DND-41 (cell line): Measurements from ENCODE around the gene TRHDE.

Experiments
- ATAC-seq: fragments of 200-7000 bp; cut with Tn5 transposase; 3 replicates; pipeline ENCODE4 v1.9.1; 2021; ENCODE audit warnings: low read depth; ENCODE audit not compliant: insufficient read depth
- DNase-seq: peaks from one replicate; pipeline ENCODE4 v3.0.0-alpha.2; 2020
- H2AFZ ChIP-seq: 2 replicates; pipeline ENCODE4 v1.6.0; 2012; ENCODE audit warnings: low read depth, low read length
- H3K27ac ChIP-seq: 2 replicates; pipeline ENCODE4 v1.5.1; 2012; ENCODE audit warnings: low read length, inconsistent platforms
- H3K27me3 ChIP-seq: fragments of 200-600 bp; sonication (generic); 2 replicates; pipeline ENCODE4 v1.6.0; 2012; ENCODE audit warnings: low read length, mild to moderate bottlenecking, inconsistent platforms; ENCODE audit not compliant: insufficient read depth, poor library complexity
- H3K36me3 ChIP-seq: 2 replicates; pipeline ENCODE4 v1.5.1; 2012; ENCODE audit warnings: low read length, inconsistent platforms; ENCODE audit not compliant: insufficient read depth
- H3K4me1 ChIP-seq: 2 replicates; pipeline ENCODE4 v1.5.1; 2012; ENCODE audit warnings: mild to moderate bottlenecking, low read length; ENCODE audit not compliant: insufficient read depth
- H3K4me2 ChIP-seq: 2 replicates; pipeline ENCODE4 v1.6.0; 2012; ENCODE audit warnings: mild to moderate bottlenecking, moderate library complexity, low read length, inconsistent platforms; ENCODE audit not compliant: insufficient read depth
- H3K4me3 ChIP-seq, 2 experiments: fragments of 200-600 bp in 1 of 2; shearing (Covaris generic) in 1 of 2; 2 replicates each; pipeline ENCODE4 v1.5.1; 2012 to 2016; ENCODE audit warnings: inconsistent platforms in 2 of 2, low read length in 2 of 2, mild to moderate bottlenecking in 2 of 2, low read depth in 1 of 2, moderate library complexity in 1 of 2
- H3K79me2 ChIP-seq: 2 replicates; pipeline ENCODE4 v1.6.0; 2012; ENCODE audit warnings: low read length, inconsistent platforms; ENCODE audit not compliant: insufficient read depth
- H3K9ac ChIP-seq: 2 replicates; pipeline ENCODE4 v1.6.0; 2012; ENCODE audit warnings: low read depth, mild to moderate bottlenecking, inconsistent platforms, low read length, moderate library complexity
- H3K9me3 ChIP-seq: 2 replicates; pipeline ENCODE4 v1.5.1; 2012; ENCODE audit warnings: low read length, moderate library complexity, mild to moderate bottlenecking, inconsistent platforms; ENCODE audit not compliant: insufficient read depth, severe bottlenecking
- H4K20me1 ChIP-seq: 2 replicates; pipeline ENCODE4 v1.6.0; 2012; ENCODE audit warnings: low read length; ENCODE audit not compliant: insufficient read depth
- EZH2 ChIP-seq: IDR thresholded peaks from 3 replicates; pipeline ENCODE4 v1.6.1; 2012; ENCODE audit warnings: borderline replicate concordance, low read depth, mild to moderate bottlenecking, moderate library complexity, low read length, inconsistent platforms; ENCODE audit not compliant: severe bottlenecking
- TF ChIP-seq, protein P1 (sequence below): IDR thresholded peaks from 2 replicates; pipeline ENCODE4 v1.5.1; 2012; ENCODE audit warnings: borderline replicate concordance, low read length, moderate library complexity, mild to moderate bottlenecking; ENCODE audit not compliant: poor library complexity, severe bottlenecking; ENCODE audit errors: extremely low read depth

TRHDE gene

DNA sequence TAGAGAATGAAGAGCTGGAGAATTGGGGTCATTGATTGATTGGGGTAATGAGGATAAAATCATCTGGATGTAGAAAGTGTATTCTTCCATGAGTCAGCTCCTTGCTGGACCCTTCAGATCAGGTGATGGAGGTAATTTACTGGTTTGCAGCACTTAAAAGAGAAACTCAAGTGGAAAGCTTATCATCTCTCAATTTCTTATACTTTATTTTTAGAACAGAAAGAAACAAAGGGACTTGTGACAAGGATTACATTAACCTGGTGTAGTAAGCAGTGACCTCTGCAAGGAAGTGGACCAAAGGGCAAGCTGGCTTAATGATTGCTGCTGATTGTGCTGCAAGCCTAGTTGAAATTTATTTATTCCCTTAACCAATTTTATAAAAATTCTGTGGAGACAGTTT is 405.0 kb downstream of the TRHDE start:
- no peaks in the 10 kb centered on the region for H4K20me1 ChIP-seq
- no peaks in the 10 kb centered on the region for H3K36me3 ChIP-seq
- no peaks in the 10 kb centered on the region for H3K79me2 ChIP-seq
- H3K4me1 ChIP-seq, result no peaks in the 10 kb centered on the region
- H3K4me3 ChIP-seq, result no peak overlapping the region
- no peak for DNase-seq
- TF ChIP-seq EZH2, result no peak
- TF ChIP-seq, protein P1, sequence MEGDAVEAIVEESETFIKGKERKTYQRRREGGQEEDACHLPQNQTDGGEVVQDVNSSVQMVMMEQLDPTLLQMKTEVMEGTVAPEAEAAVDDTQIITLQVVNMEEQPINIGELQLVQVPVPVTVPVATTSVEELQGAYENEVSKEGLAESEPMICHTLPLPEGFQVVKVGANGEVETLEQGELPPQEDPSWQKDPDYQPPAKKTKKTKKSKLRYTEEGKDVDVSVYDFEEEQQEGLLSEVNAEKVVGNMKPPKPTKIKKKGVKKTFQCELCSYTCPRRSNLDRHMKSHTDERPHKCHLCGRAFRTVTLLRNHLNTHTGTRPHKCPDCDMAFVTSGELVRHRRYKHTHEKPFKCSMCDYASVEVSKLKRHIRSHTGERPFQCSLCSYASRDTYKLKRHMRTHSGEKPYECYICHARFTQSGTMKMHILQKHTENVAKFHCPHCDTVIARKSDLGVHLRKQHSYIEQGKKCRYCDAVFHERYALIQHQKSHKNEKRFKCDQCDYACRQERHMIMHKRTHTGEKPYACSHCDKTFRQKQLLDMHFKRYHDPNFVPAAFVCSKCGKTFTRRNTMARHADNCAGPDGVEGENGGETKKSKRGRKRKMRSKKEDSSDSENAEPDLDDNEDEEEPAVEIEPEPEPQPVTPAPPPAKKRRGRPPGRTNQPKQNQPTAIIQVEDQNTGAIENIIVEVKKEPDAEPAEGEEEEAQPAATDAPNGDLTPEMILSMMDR, result no peak
- H2AFZ ChIP-seq, result no peak overlapping the region
- H3K27ac ChIP-seq, result no peak overlapping the region
- H3K9ac ChIP-seq, result no peak overlapping the region
- no peaks in the 10 kb centered on the region for H3K9me3 ChIP-seq
- no peak overlapping the region for H3K4me2 ChIP-seq
- no peaks in the 10 kb centered on the region for H3K27me3 ChIP-seq
- no peak for ATAC-seq

DNA sequence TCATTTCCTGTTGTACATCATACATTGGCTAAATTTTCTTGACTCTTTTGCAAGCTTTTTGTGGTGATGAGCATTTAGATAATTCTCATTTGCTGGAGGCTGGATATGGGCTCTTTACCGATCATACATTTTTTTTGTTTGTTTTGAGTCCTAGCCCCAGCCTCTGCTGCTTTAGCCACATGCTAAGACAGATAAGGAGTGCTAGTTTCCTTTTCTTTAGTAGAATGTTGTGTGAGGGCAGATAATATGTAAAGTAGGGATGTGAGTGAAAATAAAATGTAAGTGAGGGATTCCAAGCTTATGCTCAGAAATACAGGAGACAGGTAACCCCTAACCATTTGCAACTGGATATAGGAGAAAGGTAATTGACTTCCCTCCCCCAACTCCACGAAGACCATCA is 405.7 kb downstream of the TRHDE start:
- Histone ChIP-seq H3K4me1 (no peaks in the 10 kb centered on the region), H4K20me1 (no peaks in the 10 kb centered on the region), H3K9me3 (no peaks in the 10 kb centered on the region), H3K27me3 (no peaks in the 10 kb centered on the region), H3K79me2 (no peaks in the 10 kb centered on the region), H3K9ac (no peak overlapping the region), H3K36me3 (no peaks in the 10 kb centered on the region), H3K4me3 (no peak overlapping the region), H3K4me2 (no peak overlapping the region), H2AFZ (no peak overlapping the region), H3K27ac (no peak overlapping the region)
- DNase-seq (no peak), ATAC-seq (no peak)
- TF ChIP-seq, protein P1, result no peak
- TF ChIP-seq EZH2, result no peak

DNA sequence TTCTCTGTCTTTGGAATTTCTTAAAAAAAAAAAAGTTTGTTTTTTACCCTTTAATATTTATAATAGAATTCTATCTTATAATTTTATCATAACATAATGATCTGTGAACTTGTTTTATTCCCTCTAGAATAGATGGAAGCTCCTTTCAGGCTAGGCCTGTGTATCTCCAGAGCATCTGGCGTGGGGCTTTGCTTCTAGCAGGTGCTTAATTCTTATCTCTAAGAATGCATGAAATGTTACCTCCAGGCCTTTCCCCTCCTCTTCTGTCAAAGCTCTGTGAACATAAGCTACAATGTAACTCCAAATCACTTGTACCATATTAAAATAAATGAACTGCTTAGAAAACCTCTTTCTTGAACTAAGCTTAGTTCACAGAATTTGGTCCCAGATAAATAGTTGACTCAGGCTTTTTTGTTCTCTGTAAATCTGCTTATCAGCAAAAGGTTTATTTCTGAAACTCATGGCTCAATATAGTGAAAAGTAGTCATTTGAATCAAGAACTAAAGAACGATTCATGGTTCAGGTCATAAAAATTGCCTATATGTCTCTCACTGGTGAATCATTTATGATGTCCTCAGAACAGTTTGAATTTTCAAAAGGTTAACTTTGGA is 407.1 kb downstream of the TRHDE start:
- Histone ChIP-seq H2AFZ (no peak overlapping the region), H3K9ac (no peak overlapping the region), H4K20me1 (no peaks in the 10 kb centered on the region), H3K79me2 (no peaks in the 10 kb centered on the region), H3K27me3 (no peaks in the 10 kb centered on the region), H3K27ac (no peak overlapping the region), H3K4me3 (no peak overlapping the region), H3K4me1 (no peaks in the 10 kb centered on the region), H3K36me3 (no peaks in the 10 kb centered on the region), H3K4me2 (no peak overlapping the region), H3K9me3 (no peaks in the 10 kb centered on the region)
- DNase-seq, result no peak
- TF ChIP-seq EZH2, result no peak
- TF ChIP-seq, protein P1, result no peak
- no peak for ATAC-seq

DNA sequence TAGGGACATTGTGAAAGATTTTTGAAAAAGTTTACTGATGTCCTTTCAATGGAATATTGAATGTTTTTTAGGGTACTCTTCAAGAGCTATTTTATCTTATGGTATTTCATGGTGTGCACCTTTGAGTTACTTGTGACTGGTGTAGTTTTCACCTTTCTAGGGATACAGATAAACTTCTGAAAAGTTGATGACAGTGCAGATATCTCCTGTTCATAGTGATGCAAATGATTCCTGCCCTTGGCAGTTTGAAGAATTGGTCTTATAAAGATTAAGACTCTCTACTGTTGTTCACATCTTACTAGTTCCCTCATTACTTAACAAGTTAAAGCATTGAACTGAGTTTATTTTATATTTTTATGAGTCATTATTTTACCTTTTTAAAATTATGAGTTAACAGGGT is 408.9 kb downstream of the TRHDE start:
- Histone ChIP-seq H3K4me3 (no peak overlapping the region), H4K20me1 (no peaks in the 10 kb centered on the region), H3K36me3 (no peaks in the 10 kb centered on the region), H3K4me2 (no peak overlapping the region), H3K27me3 (no peaks in the 10 kb centered on the region), H3K27ac (no peak overlapping the region), H3K79me2 (no peaks in the 10 kb centered on the region), H2AFZ (no peak overlapping the region), H3K9me3 (no peaks in the 10 kb centered on the region), H3K4me1 (no peaks in the 10 kb centered on the region), H3K9ac (no peak overlapping the region)
- no peak for TF ChIP-seq EZH2
- TF ChIP-seq, protein P1, result no peak
- no peak for DNase-seq
- no peak for ATAC-seq
